Activated CD8-positive, alpha-beta memory T cell treated with anti-CD3 and anti-CD28 coated beads, Interleukin-2, amount 50 U/mL, for 48 hours (primary cell): ENCODE results near the gene LIM2.
A peak's percentile ranks its signal among the peaks of the same experiment; 100 is the strongest.

Source experiments
- DNase-seq: peaks from one replicate; pipeline ENCODE4 v3.0.0-alpha.2; 2020

LIM2 gene

GRCh38 chr19:51365211-51365964 is 22.4 kb downstream of the LIM2 start:
- no peak for DNase-seq

- no peak for DNase-seq
These were observed 23.3 kb downstream of the LIM2 start for GRCh38 chr19:51364200-51365106.

- DNase-seq: no peak
These were observed 26.5 kb downstream of the LIM2 start for GRCh38 chr19:51361239-51361638.

DNA sequence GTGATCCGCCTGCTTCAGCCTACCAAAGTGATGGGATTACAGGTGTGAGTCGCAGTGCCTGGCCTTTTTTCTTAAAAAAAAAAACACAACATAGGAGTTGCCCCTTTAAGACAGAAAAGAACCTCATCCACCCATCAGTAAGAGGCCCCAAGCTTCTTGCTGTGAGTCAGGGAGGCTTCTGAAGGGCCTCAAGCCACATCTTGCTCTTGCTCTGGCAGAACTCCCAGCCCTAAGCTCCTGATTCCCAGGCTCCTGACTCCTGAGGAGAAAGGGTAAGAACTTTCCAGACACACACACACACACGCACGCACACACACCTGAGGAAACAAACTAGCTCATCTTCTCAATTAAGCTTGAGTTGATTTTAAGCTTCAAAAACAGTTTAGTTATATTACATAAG is 28.5 kb downstream of the LIM2 start:
- DNase-seq: no peak

DNA sequence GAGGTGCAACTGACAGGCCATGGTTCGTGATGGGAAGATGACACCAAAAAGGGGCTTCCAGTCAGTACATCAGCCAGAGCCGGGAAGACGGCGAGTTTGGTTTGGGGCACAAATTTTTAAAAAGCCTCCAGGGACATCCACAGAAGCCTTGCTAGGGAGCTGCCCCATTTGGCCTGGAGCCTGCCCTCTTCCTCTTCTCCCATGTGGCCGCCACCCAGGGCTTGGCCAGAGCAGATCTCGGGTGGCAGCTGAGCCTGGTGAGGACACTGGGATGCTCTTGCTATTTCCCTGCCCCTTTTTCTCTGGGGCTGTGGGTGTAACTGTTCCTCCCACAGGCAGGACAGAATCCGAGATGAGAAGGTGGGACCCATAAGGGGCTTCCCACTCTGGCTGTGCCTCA is 29.8 kb downstream of the LIM2 start:
- no peak for DNase-seq

DNA sequence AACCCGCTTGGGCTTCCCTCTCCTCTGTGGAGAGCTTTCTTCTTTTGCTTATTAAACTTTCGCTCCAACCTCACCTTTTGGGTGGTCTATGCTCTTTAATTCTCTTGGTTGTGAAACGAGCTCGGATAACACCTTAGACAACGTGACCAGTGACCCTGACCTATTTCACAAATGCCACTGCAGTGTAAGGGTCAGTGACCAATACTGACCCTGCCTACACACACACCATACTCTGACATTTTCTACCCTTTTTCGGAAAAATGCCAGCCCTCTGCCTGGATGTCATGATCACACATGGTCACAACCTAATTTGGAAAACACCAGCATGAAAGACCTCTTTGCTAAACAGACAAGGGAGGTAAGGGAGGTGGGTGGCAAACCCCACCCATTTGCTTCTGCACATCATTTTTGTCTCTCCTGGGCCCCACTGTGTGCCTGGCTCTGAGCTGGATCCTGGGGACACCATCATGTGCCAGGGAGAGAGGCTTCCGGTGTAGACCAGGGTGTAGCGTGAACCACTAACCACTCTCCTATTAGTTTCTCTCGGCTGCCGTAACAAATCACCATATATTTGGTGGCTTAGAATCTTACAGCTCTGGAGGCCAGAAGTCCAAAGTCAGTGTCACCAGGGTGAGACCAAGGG is 31.5 kb downstream of the LIM2 start:
- no peak for DNase-seq

- DNase-seq: no peak
These were observed 33.0 kb downstream of the LIM2 start for GRCh38 chr19:51354742-51355148.

- no peak for DNase-seq
These were observed 33.6 kb downstream of the LIM2 start for GRCh38 chr19:51354103-51354741.

GRCh38 chr19:51352783-51353360 is 34.9 kb downstream of the LIM2 start:
- no peak for DNase-seq

DNA sequence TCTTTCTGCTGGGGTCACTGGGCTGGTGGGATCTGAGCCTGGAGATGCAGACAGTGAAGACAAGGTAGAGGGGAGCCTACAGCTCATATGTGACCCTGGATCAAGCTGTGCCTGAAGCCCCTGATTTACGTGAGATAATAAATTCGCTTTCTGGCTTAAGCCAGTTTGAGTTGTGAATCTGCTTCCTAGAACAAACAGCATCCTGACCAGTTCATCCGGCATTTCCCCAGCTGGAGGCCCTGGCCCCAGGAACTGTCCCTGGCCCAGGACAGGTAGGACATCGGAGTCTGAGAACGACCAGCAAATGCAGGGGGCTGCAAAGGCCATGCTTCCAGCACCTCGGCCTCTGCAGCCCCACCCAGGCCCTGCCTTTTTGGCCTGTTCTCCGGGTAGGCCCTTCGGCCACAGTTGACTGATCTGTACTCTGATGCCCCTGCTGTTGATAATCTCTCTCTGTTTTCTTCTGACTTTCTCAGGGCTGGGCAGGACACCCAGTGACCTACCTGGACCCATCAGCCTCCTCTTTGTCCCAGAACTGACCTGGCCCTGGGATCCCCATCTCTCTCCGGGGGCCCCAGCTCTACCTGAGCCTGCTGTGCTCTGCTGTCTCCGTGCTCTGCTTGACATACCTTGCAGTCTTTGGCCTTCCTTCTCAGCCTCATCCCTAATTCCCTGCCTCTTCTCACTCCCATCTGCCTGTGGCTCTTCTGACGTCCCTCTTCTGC is 36.3 kb downstream of the LIM2 start:
- no peak for DNase-seq

DNA sequence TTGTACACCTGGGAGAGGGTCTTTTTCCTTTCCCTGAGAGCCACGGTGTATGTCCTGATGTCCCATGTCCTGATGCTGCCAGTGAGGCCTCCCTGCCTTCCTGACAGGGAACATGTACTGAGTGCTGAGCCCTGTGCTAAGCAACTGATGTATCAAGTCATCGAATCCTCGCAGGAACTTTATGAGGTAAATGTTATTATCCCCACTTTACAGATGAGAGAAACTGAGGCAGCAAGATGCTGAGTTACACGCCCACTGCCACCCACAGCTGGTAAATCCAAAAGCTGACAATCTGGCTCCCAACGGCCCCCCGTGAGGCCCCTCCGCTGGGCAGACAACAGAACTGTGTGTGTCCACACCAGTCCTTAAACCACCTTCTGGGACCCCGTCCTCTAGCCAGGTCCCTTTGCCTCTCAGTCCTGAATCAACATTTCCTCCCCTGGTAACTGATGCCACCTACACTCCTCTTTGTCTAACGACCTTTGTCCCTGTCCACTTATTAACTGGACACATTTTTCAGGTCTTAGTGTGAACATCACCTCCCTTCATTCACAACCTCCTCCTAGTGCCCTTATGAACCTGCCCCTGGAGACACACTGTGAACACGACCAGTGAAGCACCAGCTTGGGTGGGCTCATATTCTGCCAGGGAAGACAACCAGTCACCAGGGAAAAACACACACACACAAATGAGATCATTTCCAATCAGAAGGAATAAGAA is 40.4 kb downstream of the LIM2 start:
- no peak for DNase-seq

- no peak for DNase-seq
These were observed 41.0 kb downstream of the LIM2 start for GRCh38 chr19:51346742-51347141.

- no peak for DNase-seq
These were observed 42.6 kb downstream of the LIM2 start for GRCh38 chr19:51345076-51345620.

DNA sequence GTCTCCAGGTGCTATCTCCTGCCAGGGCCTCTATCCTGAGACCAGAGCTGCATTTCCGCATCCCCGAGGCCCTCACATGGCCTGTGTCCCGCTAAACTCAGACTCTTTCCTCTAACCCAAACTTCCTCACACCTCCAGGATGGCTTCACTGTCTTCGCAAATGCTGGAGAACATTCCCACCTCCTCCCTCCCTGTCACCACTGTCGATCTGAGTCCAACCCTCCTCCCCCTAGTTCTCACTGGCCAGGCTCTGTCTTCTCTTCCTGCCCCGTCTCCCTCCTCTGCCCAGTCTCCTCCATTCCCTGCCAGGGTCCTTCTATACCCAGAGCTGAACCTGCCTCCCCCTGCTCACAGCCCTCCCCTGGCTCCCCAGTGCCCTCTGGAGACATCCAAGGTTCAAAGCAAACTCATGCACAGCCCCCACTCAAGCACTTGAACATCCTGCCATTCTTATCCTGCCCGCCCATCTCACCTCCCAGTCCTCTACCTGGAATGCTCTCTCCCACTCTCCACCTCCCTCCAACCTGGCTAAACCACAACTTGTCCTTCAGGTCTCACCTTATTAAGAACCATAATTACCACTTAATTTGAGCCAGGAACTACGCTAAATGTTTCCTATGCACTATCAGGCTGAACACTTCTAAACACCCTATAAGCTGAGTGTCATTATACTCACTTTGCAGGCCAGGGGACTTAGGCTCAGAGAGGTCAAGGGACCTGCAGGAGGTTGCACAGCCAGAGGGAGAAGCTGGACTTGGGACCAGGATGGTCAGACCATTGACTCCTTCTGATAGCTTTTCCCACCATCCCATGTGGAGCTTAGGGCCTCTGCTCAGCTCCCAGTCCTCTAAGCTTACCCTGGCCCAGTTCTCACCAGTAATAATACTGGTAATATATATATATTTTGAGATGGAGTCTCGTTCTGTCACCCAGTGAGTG is 44.9 kb downstream of the LIM2 start:
- no peak for DNase-seq

- no peak for DNase-seq
These were observed 45.7 kb downstream of the LIM2 start, which contains the start of gene VSIG10L for GRCh38 chr19:51341976-51342580. VSIG10L (minus strand) TSS chr19:51342139; CDS start chr19:51342124, 15 bp downstream.

DNA sequence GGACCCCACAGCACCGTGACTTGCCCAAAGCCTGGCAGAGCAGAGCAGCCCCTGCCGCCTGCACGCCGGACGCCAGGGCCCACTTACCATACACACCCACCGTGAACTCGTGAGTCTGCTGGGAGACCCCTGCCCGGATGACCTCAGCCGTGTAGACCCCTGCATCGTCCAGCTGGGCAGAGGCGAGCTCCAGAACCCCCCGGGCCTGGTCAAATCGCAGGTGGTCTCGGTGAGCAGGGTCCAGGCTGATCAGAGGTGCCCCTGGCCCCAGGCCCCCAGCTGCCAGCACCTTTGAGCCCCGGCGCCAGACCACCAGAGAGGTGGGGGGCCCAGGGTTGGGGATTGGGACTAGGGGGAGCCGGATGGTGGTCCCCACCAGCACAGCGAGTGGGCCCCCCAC is 46.7 kb downstream of the LIM2 start:
- DNase-seq: no peak

DNA sequence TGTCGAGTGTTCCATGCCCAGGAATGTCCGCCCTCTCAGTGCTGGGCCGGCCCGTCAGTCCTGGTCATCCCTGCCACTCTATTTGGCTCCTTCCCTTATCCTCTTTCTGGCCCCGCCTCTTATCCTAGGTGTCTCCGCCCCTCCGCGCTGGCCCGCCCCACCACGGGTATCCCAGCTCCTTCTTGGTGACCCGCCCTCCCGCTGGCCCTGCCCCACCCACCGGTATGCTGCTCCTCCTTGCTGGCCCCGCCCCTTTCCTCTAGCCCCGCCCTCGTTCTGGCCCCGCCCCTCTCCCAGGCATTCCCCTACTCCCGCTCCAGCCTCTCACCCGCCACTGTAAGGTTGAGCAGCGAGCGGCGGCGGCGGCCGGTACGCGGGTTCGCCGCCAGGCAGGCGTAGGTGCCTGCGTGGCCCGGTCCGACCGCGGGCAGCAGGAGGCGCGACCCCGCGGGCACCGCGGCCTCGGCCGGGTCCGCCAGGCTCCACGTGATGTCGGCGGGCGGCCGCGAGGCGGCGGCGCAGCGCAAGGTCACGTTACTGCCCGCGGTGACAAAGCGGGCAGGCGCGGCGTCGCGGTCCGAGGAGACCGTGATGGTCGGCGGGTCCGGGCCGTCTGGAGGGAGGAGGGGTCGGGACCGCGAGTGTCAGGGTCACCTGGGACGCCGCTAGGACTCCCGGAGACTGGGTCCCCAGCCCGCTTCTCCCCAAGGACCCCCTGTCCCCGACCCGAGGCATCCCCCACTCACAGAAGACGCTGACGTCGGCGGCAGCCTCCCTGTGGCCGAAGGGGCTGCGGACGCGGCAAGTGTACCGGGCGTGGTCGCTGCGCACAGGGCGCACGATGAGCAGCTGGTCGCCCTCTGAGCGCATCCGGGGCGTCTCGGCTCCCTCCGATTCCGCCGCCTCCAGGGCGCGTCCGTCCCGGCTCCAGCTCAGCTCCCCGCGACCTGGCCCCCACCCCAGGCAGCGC is 47.8 kb downstream of the LIM2 start:
- peak; percentile 97 for DNase-seq

- no peak for DNase-seq
These were observed 48.5 kb downstream of the LIM2 start for GRCh38 chr19:51339313-51339686.
